Nephron (organoid): Measurements from ENCODE around the gene PARVB.

ENCODE experiments used
- H3K27ac Mint-ChIP-seq, 3 experiments: 2 replicates each; pipeline ENCODE4 v1.8.0; 2020; ENCODE audit warnings: mixed read lengths in 3 of 3, mild to moderate bottlenecking in 2 of 3, moderate library complexity in 1 of 3
- H3K27me3 Mint-ChIP-seq: 2 replicates; pipeline ENCODE4 v1.8.0; 2021; ENCODE audit warnings: low read depth, mild to moderate bottlenecking, moderate library complexity, mixed read lengths
- H3K36me3 Mint-ChIP-seq: 2 replicates; pipeline ENCODE4 v1.8.0; 2020; ENCODE audit warnings: low read depth, mixed read lengths
- H3K4me1 Mint-ChIP-seq: 2 replicates; pipeline ENCODE4 v1.8.0; 2020; ENCODE audit warnings: mixed read lengths
- H3K4me3 Mint-ChIP-seq, 3 experiments: 2 replicates each; pipeline ENCODE4 v1.8.0; 2020; ENCODE audit warnings: mild to moderate bottlenecking in 3 of 3, mixed read lengths in 3 of 3, moderate library complexity in 2 of 3
- H3K9me3 Mint-ChIP-seq: 2 replicates; pipeline ENCODE4 v1.8.0; 2020; ENCODE audit warnings: mixed read lengths
- CTCF ChIP-seq, 3 experiments: fragments of 200-600 bp; sonication (generic); IDR thresholded peaks; one replicate each; pipeline ENCODE4 v1.5.0; 2021; ENCODE audit warnings: antibody characterized with exemption in 3 of 3; ENCODE audit not compliant: unreplicated experiment in 3 of 3

PARVB gene

GRCh38 chr22:43995057-43995685 is 28.9 kb upstream of the PARVB start:
- Mint-ChIP-seq H3K36me3 (peaks cover 72% of the 10 kb centered on the region), H3K27me3 (peaks cover 6% of the 10 kb centered on the region), H3K4me3 (peak overlapping the region in 1 of 3 experiments; percentile 24), H3K9me3 (no peaks in the 10 kb centered on the region), H3K4me1 (peaks cover 32% of the 10 kb centered on the region), H3K27ac (peak overlapping the region in 2 of 3 experiments; percentile 16 to 69)
- no peak for TF ChIP-seq CTCF (IDR thresholded peaks at IDR 0.05; ENCODE audit: unreplicated experiment in 3 of 3)

GRCh38 chr22:43995798-43996169 is 28.3 kb upstream of the PARVB start:
- H3K27me3 Mint-ChIP-seq, result peaks cover 8% of the 10 kb centered on the region
- no peaks in the 10 kb centered on the region for H3K9me3 Mint-ChIP-seq
- peaks cover 32% of the 10 kb centered on the region for H3K4me1 Mint-ChIP-seq
- TF ChIP-seq CTCF (IDR thresholded peaks at IDR 0.05; ENCODE audit: unreplicated experiment in 3 of 3), result no peak
- H3K36me3 Mint-ChIP-seq, result peaks cover 70% of the 10 kb centered on the region
- H3K27ac Mint-ChIP-seq, result peak overlapping the region in 1 of 3 experiments; percentile 19
- H3K4me3 Mint-ChIP-seq, result no peak overlapping the region

- peak overlapping the region in 2 of 3 experiments; percentile 8 to 23 for H3K4me3 Mint-ChIP-seq
- peaks cover 34% of the 10 kb centered on the region for H3K4me1 Mint-ChIP-seq
These were observed 27.7 kb upstream of the PARVB start for GRCh38 chr22:43996170-43996980.

DNA sequence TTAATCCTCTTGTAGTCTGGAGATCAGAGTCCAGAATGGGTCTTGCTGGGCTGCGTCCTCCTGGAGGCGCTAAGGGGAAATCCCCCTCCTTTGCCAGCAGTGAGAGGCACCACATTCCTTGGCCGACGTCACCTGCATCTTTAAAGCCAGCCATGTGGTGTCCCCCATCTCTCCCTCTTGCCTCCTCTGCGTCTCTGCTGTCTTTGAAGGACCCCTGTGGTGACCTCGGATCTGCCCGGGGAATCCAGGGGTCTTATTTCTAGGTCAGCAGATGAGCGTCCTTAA is 27.2 kb upstream of the PARVB start:
- H3K27ac Mint-ChIP-seq, result no peak overlapping the region
- H3K4me3 Mint-ChIP-seq, result peak overlapping the region in 1 of 3 experiments; percentile 12
- no peak for TF ChIP-seq CTCF (IDR thresholded peaks at IDR 0.05; ENCODE audit: unreplicated experiment in 3 of 3)
- H3K27me3 Mint-ChIP-seq, result peaks cover 10% of the 10 kb centered on the region
- H3K4me1 Mint-ChIP-seq, result peaks cover 38% of the 10 kb centered on the region
- H3K9me3 Mint-ChIP-seq, result no peaks in the 10 kb centered on the region
- peaks cover 72% of the 10 kb centered on the region for H3K36me3 Mint-ChIP-seq

More at GRCh38 chr22:43996170-43996980, 27.7 kb upstream of the PARVB start:
- Mint-ChIP-seq H3K36me3 (peaks cover 73% of the 10 kb centered on the region), H3K9me3 (no peaks in the 10 kb centered on the region), H3K27ac (peak overlapping the region in 2 of 3 experiments; percentile 55 to 61), H3K27me3 (peaks cover 10% of the 10 kb centered on the region)
- no peak for TF ChIP-seq CTCF (IDR thresholded peaks at IDR 0.05; ENCODE audit: unreplicated experiment in 3 of 3)

DNA sequence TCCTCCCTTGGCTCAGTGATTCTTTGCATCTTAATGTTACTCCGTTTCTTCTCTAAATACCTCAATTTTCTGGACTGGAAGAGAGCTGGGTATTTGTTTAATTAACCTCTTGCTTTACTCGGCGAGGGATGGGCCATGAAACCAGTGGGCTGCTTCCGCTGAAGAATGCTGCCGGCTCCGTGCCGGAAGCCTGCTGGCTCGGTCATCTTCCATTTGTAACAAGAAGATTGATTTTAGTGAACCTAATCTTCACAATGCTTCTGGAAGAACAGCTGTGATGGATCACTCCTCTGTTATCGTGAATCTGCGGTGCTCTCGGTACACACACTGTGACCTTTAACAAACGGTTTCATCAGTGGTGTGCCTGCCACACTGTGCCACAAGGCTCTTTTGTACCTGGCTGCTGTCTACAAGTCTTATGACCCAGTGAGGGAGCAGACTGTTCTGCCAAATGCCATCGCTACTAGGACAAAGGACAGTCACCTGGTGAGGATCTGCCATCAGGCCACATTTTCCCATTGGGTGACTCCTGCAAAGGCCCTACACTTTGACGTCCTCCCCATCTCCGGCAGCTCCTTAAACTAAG is 25.3 kb upstream of the PARVB start:
- no peak for TF ChIP-seq CTCF (IDR thresholded peaks at IDR 0.05; ENCODE audit: unreplicated experiment in 3 of 3)
- H3K36me3 Mint-ChIP-seq, result peaks cover 57% of the 10 kb centered on the region
- H3K27ac Mint-ChIP-seq, result peak overlapping the region; percentile 57 to 89 (median 69)
- H3K9me3 Mint-ChIP-seq, result no peaks in the 10 kb centered on the region
- peaks cover 10% of the 10 kb centered on the region for H3K27me3 Mint-ChIP-seq
- peaks cover 46% of the 10 kb centered on the region for H3K4me1 Mint-ChIP-seq
- peak overlapping the region in 1 of 3 experiments; percentile 50 for H3K4me3 Mint-ChIP-seq
